HCT116 (cell line): ENCODE results near the gene TYRO3. TPM values are rescaled to one million over a fixed set of nuclear protein-coding genes. Genes with fewer than 3 reads are reported as not detected.

Source experiments
- ATAC-seq: fragments of 200-7000 bp; cut with Tn5 transposase; 2 replicates; pipeline ENCODE4 v1.9.1; 2020; ENCODE audit warnings: mild to moderate bottlenecking, moderate library complexity
- BruUV-seq: library from RNA; stranded (reverse); fragments of 400-500 nt; replicated peaks from 2 replicates; lab custom pipeline; 2021; lab: Mats Ljungman, UMichigan
- CTCF ChIA-PET: fragments of 300-600 bp; sonication (Branson Sonifier 250); formaldehyde crosslinking; loops from one replicate; lab custom pipeline; 2021; ENCODE audit warnings: antibody characterized with exemption; lab: Charles Lee
- POLR2A ChIA-PET: fragments of 300-600, 350-600 bp; sonication (Branson Sonifier 250); formaldehyde crosslinking; loops from one replicate; lab custom pipeline; 2021; ENCODE audit warnings: antibody characterized with exemption; lab: Charles Lee
- RAD21 ChIA-PET, 2 experiments: fragments of 300-600 bp; sonication (Branson Sonifier 250); formaldehyde crosslinking; loops; one replicate each; lab custom pipeline; 2023; ENCODE audit warnings: low total read pairs in 2 of 2; ENCODE audit not compliant: uncharacterized antibody in 2 of 2, unreplicated experiment in 2 of 2, low non-redundant PET in 1 of 2; lab: Charles Lee
- DNase-seq: peaks from one replicate; pipeline ENCODE4 v3.0.0-alpha.2; 2010; ENCODE audit warnings: low read depth, low spot score
- H2AFZ ChIP-seq: fragments of 200-600 bp; shearing (Covaris generic), sonication (generic); 2 replicates; pipeline ENCODE4 v1.6.1; 2017; ENCODE audit warnings: low read depth, mixed run types, mixed read lengths, antibody characterized with exemption, low read length; ENCODE audit not compliant: poor library complexity, severe bottlenecking
- H3K27ac ChIP-seq: 2 replicates; pipeline ENCODE4 v1.5.1; 2012; ENCODE audit warnings: low read depth, low read length
- H3K27me3 ChIP-seq: fragments of 200-600 bp; sonication (generic); 2 replicates; pipeline ENCODE4 v1.6.1; 2016; ENCODE audit warnings: mixed run types, low read length, mixed read lengths; ENCODE audit not compliant: insufficient read depth
- H3K36me3 ChIP-seq, 2 experiments: fragments of 200-500 bp in 1 of 2; fragments of 200-600 bp in 1 of 2; sonication (Bioruptor generic) in 1 of 2; sonication (generic) in 1 of 2; 2 replicates each; pipeline versions ENCODE4 v1.5.1 to v1.6.1; 2014 to 2016; ENCODE audit warnings: low read length in 2 of 2, inconsistent platforms in 1 of 2, mixed read lengths in 1 of 2, mixed run types in 1 of 2; ENCODE audit not compliant: insufficient read depth in 2 of 2, control insufficient read depth in 1 of 2
- H3K4me1 ChIP-seq, 2 experiments: fragments of 200-600 bp in 1 of 2; sonication (generic) in 1 of 2; 2 replicates each; pipeline versions ENCODE4 v1.5.1 to v1.6.1; 2012 to 2017; ENCODE audit warnings: low read length in 2 of 2, inconsistent platforms in 1 of 2, mild to moderate bottlenecking in 1 of 2, mixed read lengths in 1 of 2, mixed run types in 1 of 2, moderate library complexity in 1 of 2; ENCODE audit not compliant: insufficient read depth in 2 of 2, control insufficient read depth in 1 of 2
- H3K4me2 ChIP-seq: fragments of 200-600 bp; sonication (generic); 2 replicates; pipeline ENCODE4 v1.6.1; 2017; ENCODE audit warnings: mixed run types, low read length, mixed read lengths
- H3K4me3 ChIP-seq, 2 experiments: fragments of 200-600 bp in 1 of 2; sonication (generic) in 1 of 2; replicated peaks in 1 of 2; 2 replicates each; pipeline ENCODE4 v1.5.1; 2011 to 2016; ENCODE audit warnings: low read length in 2 of 2, control low read depth in 1 of 2, low read depth in 1 of 2, mild to moderate bottlenecking in 1 of 2, mixed read lengths in 1 of 2, mixed run types in 1 of 2
- H3K79me2 ChIP-seq: fragments of 200-600 bp; sonication (generic); 2 replicates; pipeline ENCODE4 v1.6.1; 2017; ENCODE audit warnings: mild to moderate bottlenecking, mixed run types, low read length, moderate library complexity, mixed read lengths; ENCODE audit not compliant: insufficient read depth
- H3K9ac ChIP-seq: fragments of 200-600 bp; sonication (generic); 2 replicates; pipeline ENCODE4 v1.6.1; 2016; ENCODE audit warnings: low read length, mixed read lengths
- H3K9me2 ChIP-seq: fragments of 200-600 bp; sonication (generic), shearing (Covaris generic); 2 replicates; pipeline ENCODE4 v1.6.1; 2017; ENCODE audit warnings: mixed run types, mild to moderate bottlenecking, moderate library complexity; ENCODE audit not compliant: insufficient read depth
- H3K9me3 ChIP-seq, 2 experiments: fragments of 200-500 bp in 1 of 2; fragments of 200-600 bp in 1 of 2; sonication (Bioruptor generic) in 1 of 2; sonication (generic) in 1 of 2; 2 replicates each; pipeline ENCODE4 v1.6.1; 2014 to 2017; ENCODE audit warnings: low read length in 2 of 2, mixed read lengths in 2 of 2, inconsistent platforms in 1 of 2, low read depth in 1 of 2, mild to moderate bottlenecking in 1 of 2, mixed run types in 1 of 2, moderate library complexity in 1 of 2; ENCODE audit not compliant: control insufficient read depth in 1 of 2, insufficient read depth in 1 of 2
- H4K20me1 ChIP-seq: fragments of 200-600 bp; sonication (generic), shearing (Covaris generic); 2 replicates; pipeline ENCODE4 v1.6.1; 2017; ENCODE audit warnings: mixed run types, mild to moderate bottlenecking, moderate library complexity; ENCODE audit not compliant: insufficient read depth
- CBX3 ChIP-seq: IDR thresholded peaks from 2 replicates; pipeline ENCODE4 v1.6.1; 2012; ENCODE audit warnings: low read depth
- CEBPB ChIP-seq: IDR thresholded peaks from 2 replicates; pipeline ENCODE4 v1.6.1; 2012; ENCODE audit warnings: low read depth
- EGR1 ChIP-seq: IDR thresholded peaks from 2 replicates; pipeline ENCODE4 v1.6.1; 2012; ENCODE audit warnings: low read depth
- JUND ChIP-seq: IDR thresholded peaks from 2 replicates; pipeline ENCODE4 v1.6.1; 2012
- POLR2A ChIP-seq: IDR thresholded peaks from 2 replicates; pipeline ENCODE4 v1.7.0; 2011; ENCODE audit warnings: borderline replicate concordance; ENCODE audit not compliant: insufficient read depth, insufficient read length; ENCODE audit errors: extremely low read depth
- POLR2AphosphoS5 ChIP-seq: IDR thresholded peaks from 2 replicates; pipeline ENCODE4 v1.6.1; 2011; ENCODE audit warnings: mild to moderate bottlenecking, low read depth, low read length, moderate library complexity
- RAD21 ChIP-seq: IDR thresholded peaks from 2 replicates; pipeline ENCODE4 v1.6.1; 2012; ENCODE audit warnings: low read depth, mild to moderate bottlenecking
- SIN3A ChIP-seq: IDR thresholded peaks from 2 replicates; pipeline ENCODE4 v1.6.1; 2012; ENCODE audit warnings: low read depth
- SP1 ChIP-seq: IDR thresholded peaks from 2 replicates; pipeline ENCODE4 v1.6.1; 2012; ENCODE audit warnings: low read depth
- SRF ChIP-seq: IDR thresholded peaks from 2 replicates; pipeline ENCODE4 v1.6.1; 2012; ENCODE audit warnings: low read depth
- TCF7L2 ChIP-seq: IDR thresholded peaks from 2 replicates; pipeline ENCODE4 v1.7.0; 2011; ENCODE audit warnings: borderline replicate concordance, inconsistent platforms; ENCODE audit not compliant: insufficient read depth, insufficient read length; ENCODE audit errors: extremely low read depth
- YY1 ChIP-seq: IDR thresholded peaks from 2 replicates; pipeline ENCODE4 v1.6.1; 2011; ENCODE audit warnings: low read length, low read depth, moderate library complexity, mild to moderate bottlenecking; ENCODE audit not compliant: insufficient replicate concordance; ENCODE audit errors: extremely low read depth
- ZFX ChIP-seq: fragments of 450-650 bp; IDR thresholded peaks from 2 replicates; pipeline ENCODE4 v1.6.1; 2017
- intact Hi-C: fragments of 100-400 bp; cut with micrococcal nuclease; formaldehyde crosslinking; loops from 2 replicates; pipeline ENCODE4 v1.10.0; 2022
- total RNA-seq: library from RNA; stranded (reverse); gene quantifications from one replicate; pipeline ENCODE4 v1.2.1, GENCODE V29; 2021; ENCODE audit not compliant: unreplicated experiment
- TF ChIP-seq, protein P1 (sequence below): IDR thresholded peaks from 2 replicates; pipeline ENCODE4 v1.6.1; 2012
- TF ChIP-seq, protein P2 (sequence below): IDR thresholded peaks from 2 replicates; pipeline ENCODE4 v1.6.1; 2012

TYRO3 gene
- total RNA-seq, 1 experiment from 2014 or later, result 34.6 TPM

DNA sequence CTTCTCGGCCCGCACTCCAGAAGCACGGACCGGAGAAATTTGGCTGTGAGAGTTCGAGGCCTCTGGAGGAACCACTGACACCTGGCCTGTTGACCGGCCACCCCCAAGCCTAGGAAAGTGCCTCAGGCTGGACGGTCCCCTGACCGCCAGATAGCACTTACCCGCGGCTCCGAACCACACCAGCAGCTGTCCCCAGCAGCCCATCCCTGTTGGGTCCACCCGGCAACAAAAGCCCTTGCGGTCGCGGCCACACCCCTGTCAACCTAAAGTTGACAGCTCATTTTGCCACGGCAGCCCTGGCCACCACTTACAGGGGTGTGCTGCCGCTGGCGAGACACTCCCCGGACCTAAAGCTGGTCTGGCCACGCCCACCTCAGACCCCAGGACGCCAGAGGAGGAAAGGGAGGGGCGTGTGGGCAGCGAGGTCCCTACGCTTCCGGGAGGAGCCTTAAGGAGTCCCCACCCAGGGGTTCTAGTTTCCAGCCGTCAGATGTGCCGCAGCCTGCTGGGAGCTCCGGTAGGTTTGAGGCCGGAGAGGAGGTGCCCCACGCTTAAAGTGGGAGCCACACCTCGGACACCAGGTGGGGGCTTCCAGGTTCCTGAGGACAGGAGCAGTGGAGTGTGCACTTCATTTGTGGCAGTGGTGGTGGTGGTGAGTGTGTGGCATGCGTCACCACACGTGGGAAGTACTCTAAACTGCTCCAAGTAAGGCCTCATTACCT is 45.3 kb upstream of the TYRO3 start, which contains the start of gene LTK:
Gene LTK (minus strand): TSS at position 322 of the 722 bp plus-strand sequence. CDS start 118 bp downstream, at position 204.
- H2AFZ ChIP-seq, result peak within 1 kb of the TSS; percentile 83
- CTCF ChIA-PET, result interaction anchor here (1.2 kb wide), 1 partner anchor 48 kb away, joined by 4 read pairs; no protein-coding TSS in a partner anchor

DNA sequence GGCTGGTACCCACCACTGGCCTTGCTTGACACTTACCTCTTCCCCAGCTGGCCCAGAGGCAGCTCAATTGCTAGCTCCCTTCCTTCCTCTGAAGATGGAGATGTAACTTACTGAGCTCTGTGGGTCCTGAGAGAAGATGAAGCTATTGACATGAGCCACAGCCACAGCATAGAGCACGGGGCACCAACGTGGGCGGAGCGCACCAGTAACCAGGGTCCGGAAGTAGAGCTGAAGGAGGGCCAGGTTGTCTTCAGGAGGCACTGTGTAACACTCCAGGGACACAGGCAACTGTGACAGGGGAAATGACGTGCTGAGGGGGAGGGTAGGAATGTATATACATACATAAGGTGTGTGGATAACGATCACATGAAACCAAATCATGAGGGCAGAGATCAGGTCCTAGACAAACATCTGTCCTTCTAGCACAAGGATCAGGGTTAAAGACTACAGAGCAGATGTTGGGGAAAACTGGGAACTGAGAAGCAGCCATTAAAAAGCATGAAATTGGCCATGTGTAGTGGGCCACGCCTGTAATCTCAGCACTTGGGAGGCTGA is 41.0 kb upstream of the TYRO3 start:
- no peak overlapping the region for H3K9ac ChIP-seq
- no peaks in the 10 kb centered on the region for H3K9me3 ChIP-seq
- no peaks in the 10 kb centered on the region for H3K27me3 ChIP-seq
- no peak overlapping the region for H2AFZ ChIP-seq
- H3K9me2 ChIP-seq, result no peaks in the 10 kb centered on the region
- H3K27ac ChIP-seq, result no peak overlapping the region
- no peaks in the 10 kb centered on the region for H3K79me2 ChIP-seq
- CTCF ChIA-PET, result no interaction called here
- peaks cover 7 to 16% of the 10 kb centered on the region in 2 experiments for H3K4me1 ChIP-seq
- RAD21 ChIA-PET, result no interaction called here
- H3K36me3 ChIP-seq, result peaks cover 4% of the 10 kb centered on the region in 2 experiments; a peak in 1 of 4 replicates
- no peak overlapping the region for H3K4me2 ChIP-seq
- H3K4me3 ChIP-seq, result no peak overlapping the region
- ATAC-seq (no peak), DNase-seq (no peak)
- POLR2A ChIA-PET, result no interaction called here
- no peaks in the 10 kb centered on the region for H4K20me1 ChIP-seq
- intact Hi-C loops, result no loop called here
- no TSS peak for BruUV-seq
- TF ChIP-seq CEBPB, result no peak
- TF ChIP-seq EGR1, result no peak
- no peak for TF ChIP-seq POLR2A
- no peak for TF ChIP-seq RAD21
- no peak for TF ChIP-seq SP1
- no peak for TF ChIP-seq POLR2AphosphoS5
- TF ChIP-seq JUND, result no peak
- TF ChIP-seq, protein P1, sequence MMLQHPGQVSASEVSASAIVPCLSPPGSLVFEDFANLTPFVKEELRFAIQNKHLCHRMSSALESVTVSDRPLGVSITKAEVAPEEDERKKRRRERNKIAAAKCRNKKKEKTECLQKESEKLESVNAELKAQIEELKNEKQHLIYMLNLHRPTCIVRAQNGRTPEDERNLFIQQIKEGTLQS, result no peak
- TF ChIP-seq TCF7L2, result no peak
- TF ChIP-seq YY1, result no peak
- TF ChIP-seq SRF, result no peak
- TF ChIP-seq SIN3A, result no peak
- TF ChIP-seq ZFX, result no peak
- no peak for TF ChIP-seq CBX3

More for the DNA sequence above, 45.3 kb upstream of the TYRO3 start, which contains the start of gene LTK:
- Histone ChIP-seq H3K27me3 (no peaks in the 10 kb centered on the region), H3K9me2 (no peaks in the 10 kb centered on the region), H3K27ac (peak within 1 kb of the TSS; percentile 52; the same call in 1 of the 2 replicates), H3K79me2 (no peaks in the 10 kb centered on the region), H3K36me3 (peaks cover 0 to 4% of the 10 kb centered on the region in 2 experiments; a peak in 1 of 4 replicates), H4K20me1 (no peaks in the 10 kb centered on the region), H3K9me3 (no peaks in the 10 kb centered on the region), H3K9ac (peak within 1 kb of the TSS; percentile 63), H3K4me2 (peak within 1 kb of the TSS; percentile 100), H3K4me1 (peaks cover 15 to 27% of the 10 kb centered on the region in 2 experiments), H3K4me3 (peak within 1 kb of the TSS; percentile 54 to 79)
- ATAC-seq, result peak; percentile 89
- peak; percentile 65 for DNase-seq
- ChIA-PET RAD21 (no interaction called here), POLR2A (interaction anchor here (1.0 to 1.4 kb wide), 2 partner anchors 21 to 31 kb away, joined by 3 to 4 read pairs; partner anchors contain the start of gene RPAP1)
- TF ChIP-seq POLR2AphosphoS5, result peak; percentile 29
- TF ChIP-seq, protein P1, result no peak
- TF ChIP-seq, protein P2, sequence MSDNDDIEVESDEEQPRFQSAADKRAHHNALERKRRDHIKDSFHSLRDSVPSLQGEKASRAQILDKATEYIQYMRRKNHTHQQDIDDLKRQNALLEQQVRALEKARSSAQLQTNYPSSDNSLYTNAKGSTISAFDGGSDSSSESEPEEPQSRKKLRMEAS, result peak; percentile 55
- TF ChIP-seq TCF7L2, result peak; percentile 91
- TF ChIP-seq SRF, result no peak
- no peak for TF ChIP-seq POLR2A
- BruUV-seq, result TSS peak; percentile 20
- intact Hi-C loops, result no loop called here
